SU-DHL-6 (cell line): ENCODE results near the gene DDX3X.
"Not testable (repeated sequence)": the region's sequence is repeated elsewhere in the genome, so short reads cannot be mapped to it uniquely, and the experiment has no call there.

Source experiments
- H2AFZ ChIP-seq: fragments of 200-600 bp; sonication (generic); 2 replicates; pipeline ENCODE4 v1.6.1; 2014; ENCODE audit warnings: low read depth, mild to moderate bottlenecking, moderate library complexity, mixed read lengths, antibody characterized with exemption, low read length; ENCODE audit not compliant: severe bottlenecking
- H3F3A ChIP-seq: fragments of 200-600 bp; shearing (Covaris generic); 2 replicates; pipeline ENCODE4 v1.6.0; 2016; ENCODE audit warnings: antibody characterized with exemption, mild to moderate bottlenecking; ENCODE audit not compliant: insufficient read depth
- H3K27ac ChIP-seq: fragments of 200-600 bp; sonication (generic); 2 replicates; pipeline ENCODE4 v1.5.1; 2016; ENCODE audit warnings: low read depth, mild to moderate bottlenecking, low read length, moderate library complexity, mixed read lengths
- H3K27me3 ChIP-seq: fragments of 200-600 bp; sonication (generic), shearing (Covaris generic); 2 replicates; pipeline ENCODE4 v1.6.0; 2014; ENCODE audit warnings: mild to moderate bottlenecking, low read length
- H3K36me3 ChIP-seq: fragments of 200-600 bp; sonication (generic); 2 replicates; pipeline ENCODE4 v1.6.1; 2014; ENCODE audit warnings: mild to moderate bottlenecking, low read length, mixed read lengths
- H3K4me2 ChIP-seq: fragments of 300-600, 200-600 bp; shearing (Covaris generic), sonication (generic); 2 replicates; pipeline ENCODE4 v1.6.0; 2014; ENCODE audit warnings: low read length, low read depth, mild to moderate bottlenecking; ENCODE audit not compliant: poor library complexity, severe bottlenecking
- H3K4me3 ChIP-seq: fragments of 200-600 bp; sonication (generic); 2 replicates; pipeline ENCODE4 v1.5.1; 2014; ENCODE audit warnings: antibody characterized with exemption, low read length, mild to moderate bottlenecking, mixed read lengths; ENCODE audit not compliant: insufficient read depth, poor library complexity, severe bottlenecking
- H3K79me2 ChIP-seq: fragments of 200-600 bp; sonication (generic); 2 replicates; pipeline ENCODE4 v1.6.1; 2014; ENCODE audit warnings: mild to moderate bottlenecking, low read length, moderate library complexity; ENCODE audit not compliant: insufficient read depth
- H3K9ac ChIP-seq: fragments of 200-600 bp; sonication (generic); 2 replicates; pipeline ENCODE4 v1.7.0; 2014; ENCODE audit warnings: mild to moderate bottlenecking, low read length
- H3K9me2 ChIP-seq: fragments of 200-600 bp; sonication (generic); replicated peaks from 2 replicates; pipeline ENCODE4 v1.6.1; 2014; ENCODE audit warnings: low read length; ENCODE audit not compliant: insufficient read depth
- H3K9me3 ChIP-seq: fragments of 200-600 bp; sonication (generic); 2 replicates; pipeline ENCODE4 v1.6.1; 2014; ENCODE audit warnings: low read length, mixed read lengths; ENCODE audit not compliant: insufficient read depth
- H4K20me1 ChIP-seq: fragments of 200-600 bp; sonication (generic); 2 replicates; pipeline ENCODE4 v1.6.1; 2014; ENCODE audit warnings: low read depth, mild to moderate bottlenecking, antibody characterized with exemption, low read length, moderate library complexity, mixed read lengths
- CTCF ChIP-seq: fragments of 200-600 bp; sonication (generic); IDR thresholded peaks from one replicate; pipeline ENCODE4 v1.5.1; 2017; ENCODE audit warnings: antibody characterized with exemption, mild to moderate bottlenecking, low read length, moderate library complexity; ENCODE audit not compliant: insufficient read depth, poor library complexity, severe bottlenecking
- EZH2phosphoT487 ChIP-seq: fragments of 200-600 bp; sonication (generic), shearing (Covaris generic); conservative IDR thresholded peaks from 2 replicates; pipeline ENCODE4 v1.6.1; 2018; ENCODE audit warnings: mild to moderate bottlenecking, antibody characterized with exemption, low read length, moderate library complexity, mixed read lengths

DDX3X gene

GRCh38 chrX:41333744-41334362 lies at the start of gene DDX3X:
DDX3X (plus strand) TSS chrX:41334162; CDS start chrX:41334253, 91 bp downstream.
- Histone ChIP-seq H3K4me3 (peak within 1 kb of the TSS; percentile 98), H3K79me2 (peaks cover 48% of the 10 kb centered on the region), H3F3A (peaks cover 17% of the 10 kb centered on the region; the same call in 1 of the 2 replicates), H3K9me3 (no peaks in the 10 kb centered on the region), H3K9me2 (no peaks in the 10 kb centered on the region), H4K20me1 (peaks cover 27% of the 10 kb centered on the region), H3K36me3 (peaks cover 12% of the 10 kb centered on the region), H3K27me3 (no peaks in the 10 kb centered on the region), H3K4me2 (peak within 1 kb of the TSS; percentile 89), H3K9ac (peak within 1 kb of the TSS; percentile 99), H3K27ac (peak within 1 kb of the TSS; percentile 97), H2AFZ (peak within 1 kb of the TSS; percentile 29)
- TF ChIP-seq CTCF: no peak
- no peak for TF ChIP-seq EZH2phosphoT487

GRCh38 chrX:41285928-41286327 lies 48.0 kb upstream of the DDX3X start:
- not testable (repeated sequence) for H3K4me2 ChIP-seq, H3K9me2 ChIP-seq, H3K79me2 ChIP-seq, H3K9ac ChIP-seq, H2AFZ ChIP-seq, H3K9me3 ChIP-seq, H3K27me3 ChIP-seq, H3F3A ChIP-seq, H3K36me3 ChIP-seq, H3K27ac ChIP-seq, H3K4me3 ChIP-seq, H4K20me1 ChIP-seq

- H4K20me1 ChIP-seq: no peaks in the 10 kb centered on the region
- no peak overlapping the region for H3K4me2 ChIP-seq
- no peaks in the 10 kb centered on the region for H3K27me3 ChIP-seq
- H3K36me3 ChIP-seq: no peaks in the 10 kb centered on the region
- H3K9me2 ChIP-seq: no peaks in the 10 kb centered on the region
- no peaks in the 10 kb centered on the region for H3K79me2 ChIP-seq
- TF ChIP-seq EZH2phosphoT487 (no peak), CTCF (no peak)
- H3K9me3 ChIP-seq: no peaks in the 10 kb centered on the region
- H3F3A ChIP-seq: no peaks in the 10 kb centered on the region
- no peak overlapping the region for H3K9ac ChIP-seq
- H3K27ac ChIP-seq: no peak overlapping the region
- H2AFZ ChIP-seq: no peak overlapping the region
- H3K4me3 ChIP-seq: no peak overlapping the region
Observed at GRCh38 chrX:41288641-41289040, 45.3 kb upstream of the DDX3X start.

- no peaks in the 10 kb centered on the region for H3K36me3 ChIP-seq
- H3K9me3 ChIP-seq: no peaks in the 10 kb centered on the region
- no peak overlapping the region for H2AFZ ChIP-seq
- no peak for TF ChIP-seq CTCF
- TF ChIP-seq EZH2phosphoT487: no peak
- no peaks in the 10 kb centered on the region for H4K20me1 ChIP-seq
- H3F3A ChIP-seq: no peaks in the 10 kb centered on the region
- H3K9ac ChIP-seq: no peak overlapping the region
- no peaks in the 10 kb centered on the region for H3K9me2 ChIP-seq
- H3K27me3 ChIP-seq: no peaks in the 10 kb centered on the region
- no peak overlapping the region for H3K4me3 ChIP-seq
- no peak overlapping the region for H3K4me2 ChIP-seq
- no peak overlapping the region for H3K27ac ChIP-seq
- no peaks in the 10 kb centered on the region for H3K79me2 ChIP-seq
Observed at GRCh38 chrX:41289095-41289494, 44.9 kb upstream of the DDX3X start.
